Testis (tissue), 3 donors: ENCODE results near the gene STXBP5. TPM values are rescaled to one million over a fixed set of nuclear protein-coding genes. Genes with fewer than 3 reads are reported as not detected.
"Not testable (repeated sequence)": the region's sequence is repeated elsewhere in the genome, so short reads cannot be mapped to it uniquely, and the experiment has no call there.

Source experiments
- DNase-seq: peaks from one replicate; pipeline ENCODE4 v3.0.0-alpha.2; 2019
- H3K27ac ChIP-seq, 2 donors: fragments of 200-600 bp; sonication (generic); one replicate each; pipeline ENCODE4 v1.5.1; 2019
- H3K27me3 ChIP-seq: fragments of 200-600 bp; sonication (generic); one replicate; pipeline ENCODE4 v1.5.1; 2019
- H3K36me3 ChIP-seq: fragments of 200-600 bp; sonication (generic); one replicate; pipeline ENCODE4 v1.5.1; 2017; ENCODE audit warnings: low read depth; ENCODE audit errors: missing control alignments
- H3K4me1 ChIP-seq: fragments of 200-600 bp; sonication (generic); one replicate; pipeline ENCODE4 v1.5.1; 2019
- H3K4me3 ChIP-seq, 2 donors: fragments of 200-600 bp; sonication (generic); one replicate each; pipeline ENCODE4 v1.5.1; 2017 to 2019
- H3K9me3 ChIP-seq: fragments of 200-600 bp; sonication (generic); one replicate; pipeline ENCODE4 v1.5.1; 2017
- POLR2A ChIP-seq: fragments of 450-650 bp; IDR thresholded peaks from one replicate; pipeline ENCODE4 v1.6.1; 2017; ENCODE audit warnings: antibody characterized with exemption, mild to moderate bottlenecking, moderate library complexity
- WGBS, 2 donors: methylation state at CpG; one replicate each; pipeline ENCODE4 v1.1.5; 2018; 5-methylcytosine and 5-hydroxymethylcytosine counted together
- intact Hi-C: fragments of 100-400 bp; cut with DNase I; formaldehyde crosslinking; loops from one replicate; pipeline ENCODE4 v1.15.1; 2023; ENCODE audit warnings: low total_unique reads
- polyA plus RNA-seq: library from polyadenylated mRNA; stranded (reverse); fragments of 350-450 nt; fragmentation: Illumina TruSeq; extraction: RNeasy Lipid Tissue Mini Kit (QIAGEN cat#74804); gene quantifications from one replicate; pipeline ENCODE4 v1.2.3, GENCODE V29; 2014; ENCODE audit warnings: low read depth, low replicate concordance; ENCODE audit not compliant: insufficient read depth
- total RNA-seq, 2 donors: library from RNA; depleted of rRNA; stranded (reverse); fragments of >200 nt; gene quantifications; one replicate each; pipeline ENCODE4 v1.2.3, GENCODE V29; 2016
- TF ChIP-seq, protein P1 (sequence below), 3 experiments: fragments of 450-650 bp in 2 of 3; fragments of 200-600 bp in 1 of 3; sonication (generic) in 1 of 3; IDR thresholded peaks; one replicate each; pipeline ENCODE4 v1.5.1; 2016 to 2019; ENCODE audit warnings: antibody characterized with exemption in 3 of 3, mild to moderate bottlenecking in 2 of 3, moderate library complexity in 1 of 3

The STXBP5 gene
- total and polyA plus RNA-seq, 3 donors from 2014 or later = 29.9 to 47.4 (median 43.5) TPM

DNA sequence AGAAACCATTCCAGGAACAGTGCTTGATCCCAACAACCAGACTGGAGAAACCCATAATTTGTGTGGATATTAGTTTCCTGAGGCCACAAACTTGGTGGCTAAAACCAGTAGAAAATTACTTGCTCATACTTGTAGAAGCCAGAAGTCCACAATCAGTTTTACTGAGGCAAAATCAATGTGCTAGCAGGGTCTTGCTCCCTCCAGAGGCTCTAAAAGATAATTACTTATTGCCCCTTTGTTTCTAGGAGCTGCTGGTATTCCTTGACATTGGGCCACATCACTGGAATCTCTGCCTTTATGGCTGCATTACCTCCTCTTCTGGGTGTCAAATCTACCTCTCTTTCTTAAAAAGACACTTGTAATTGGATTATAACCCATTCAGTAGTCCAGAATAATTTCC is 162.1 kb downstream of the STXBP5 start:
- no peaks in the 10 kb centered on the region for H3K4me1 ChIP-seq
- TF ChIP-seq POLR2A = no peak
- TF ChIP-seq, protein P1, sequence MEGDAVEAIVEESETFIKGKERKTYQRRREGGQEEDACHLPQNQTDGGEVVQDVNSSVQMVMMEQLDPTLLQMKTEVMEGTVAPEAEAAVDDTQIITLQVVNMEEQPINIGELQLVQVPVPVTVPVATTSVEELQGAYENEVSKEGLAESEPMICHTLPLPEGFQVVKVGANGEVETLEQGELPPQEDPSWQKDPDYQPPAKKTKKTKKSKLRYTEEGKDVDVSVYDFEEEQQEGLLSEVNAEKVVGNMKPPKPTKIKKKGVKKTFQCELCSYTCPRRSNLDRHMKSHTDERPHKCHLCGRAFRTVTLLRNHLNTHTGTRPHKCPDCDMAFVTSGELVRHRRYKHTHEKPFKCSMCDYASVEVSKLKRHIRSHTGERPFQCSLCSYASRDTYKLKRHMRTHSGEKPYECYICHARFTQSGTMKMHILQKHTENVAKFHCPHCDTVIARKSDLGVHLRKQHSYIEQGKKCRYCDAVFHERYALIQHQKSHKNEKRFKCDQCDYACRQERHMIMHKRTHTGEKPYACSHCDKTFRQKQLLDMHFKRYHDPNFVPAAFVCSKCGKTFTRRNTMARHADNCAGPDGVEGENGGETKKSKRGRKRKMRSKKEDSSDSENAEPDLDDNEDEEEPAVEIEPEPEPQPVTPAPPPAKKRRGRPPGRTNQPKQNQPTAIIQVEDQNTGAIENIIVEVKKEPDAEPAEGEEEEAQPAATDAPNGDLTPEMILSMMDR (IDR thresholded peaks at IDR 0.05) = no peak
- H3K9me3 ChIP-seq = no peaks in the 10 kb centered on the region
- intact Hi-C loops = no loop called here
- H3K27ac ChIP-seq = no peak overlapping the region
- DNase-seq = no peak
- no peaks in the 10 kb centered on the region for H3K27me3 ChIP-seq
- no peaks in the 10 kb centered on the region for H3K36me3 ChIP-seq
- H3K4me3 ChIP-seq = no peak overlapping the region

DNA sequence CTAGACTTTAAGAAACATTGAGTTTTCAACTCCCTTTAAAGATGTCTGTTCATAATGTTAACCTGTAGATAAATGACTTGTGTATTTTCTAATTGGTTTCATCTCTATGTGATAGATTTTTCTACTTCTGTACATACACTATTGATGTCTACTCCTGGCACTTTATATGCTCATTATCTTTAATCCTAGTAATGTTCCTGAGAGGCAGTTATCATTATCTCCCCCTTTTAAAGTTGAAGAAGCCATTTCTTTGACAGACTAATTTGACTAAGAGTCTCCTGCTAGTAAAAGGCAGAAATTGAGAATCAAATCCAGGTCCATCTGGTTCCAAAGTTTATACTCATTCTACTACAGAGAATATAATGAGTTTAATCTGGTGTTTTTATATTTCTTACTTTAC is 167.1 kb downstream of the STXBP5 start:
- TF ChIP-seq POLR2A = no peak
- Histone ChIP-seq H3K36me3 (no peaks in the 10 kb centered on the region), H3K4me3 (no peak overlapping the region), H3K27me3 (no peaks in the 10 kb centered on the region), H3K4me1 (no peaks in the 10 kb centered on the region), H3K27ac (no peak overlapping the region), H3K9me3 (no peaks in the 10 kb centered on the region)
- intact Hi-C loops = no loop called here
- DNase-seq = no peak

DNA sequence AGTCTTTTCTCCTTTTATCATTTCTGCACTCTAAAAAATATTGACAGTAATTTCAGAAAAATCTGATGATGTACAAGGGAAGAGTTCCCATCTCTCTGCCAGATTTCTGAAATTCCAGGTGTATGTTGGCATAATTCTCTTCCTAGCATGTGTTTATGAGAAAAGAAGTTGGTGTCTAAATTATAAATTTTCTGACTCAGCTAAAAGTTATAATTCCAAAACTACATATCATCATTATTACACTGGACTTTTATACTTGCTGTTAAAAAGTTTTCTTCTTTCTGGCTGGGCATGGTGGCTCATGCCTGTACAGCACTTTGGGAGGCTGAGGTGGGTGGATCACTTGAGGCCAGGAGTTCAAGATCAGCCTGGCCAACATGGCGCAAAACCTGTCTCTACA is 168.6 kb downstream of the STXBP5 start:
- Histone ChIP-seq H3K27me3 (no peaks in the 10 kb centered on the region), H3K9me3 (no peaks in the 10 kb centered on the region), H3K36me3 (no peaks in the 10 kb centered on the region), H3K27ac (no peak overlapping the region), H3K4me3 (no peak overlapping the region), H3K4me1 (no peaks in the 10 kb centered on the region)
- no peak for TF ChIP-seq POLR2A
- TF ChIP-seq, protein P1 (IDR thresholded peaks at IDR 0.05) = no peak
- DNase-seq = no peak
- intact Hi-C loops = no loop called here
- 100% methylated on average over 1 of the region's 1 CpG for WGBS, 2 donors

DNA sequence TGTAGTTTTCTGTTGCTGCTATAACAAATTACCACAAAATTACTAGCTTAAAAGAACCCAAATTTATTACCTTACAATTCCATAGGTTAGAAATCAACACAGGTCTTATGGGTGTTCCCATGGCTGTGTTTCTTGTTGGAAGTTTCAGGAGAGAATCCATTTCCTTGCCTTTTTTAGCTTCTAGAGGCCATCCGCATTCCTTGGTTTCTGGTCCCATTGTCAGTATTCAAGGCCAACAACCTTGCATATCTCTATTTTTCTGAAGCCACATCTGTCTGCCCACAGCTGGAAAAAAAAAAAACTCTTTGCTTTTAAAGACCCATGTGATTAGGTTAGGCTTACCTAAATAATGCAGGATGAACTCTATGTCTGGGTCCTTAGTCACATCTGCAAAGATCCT is 174.6 kb downstream of the STXBP5 start:
- Histone ChIP-seq H3K36me3 (no peaks in the 10 kb centered on the region), H3K27me3 (no peaks in the 10 kb centered on the region), H3K4me3 (no peak overlapping the region), H3K4me1 (no peaks in the 10 kb centered on the region), H3K9me3 (no peaks in the 10 kb centered on the region), H3K27ac (no peak overlapping the region)
- intact Hi-C loops = no loop called here
- 86 to 100% methylated on average over 1 of the region's 1 CpG for WGBS, 2 donors
- no peak for DNase-seq
- TF ChIP-seq, protein P1 (IDR thresholded peaks at IDR 0.05) = no peak
- no peak for TF ChIP-seq POLR2A

DNA sequence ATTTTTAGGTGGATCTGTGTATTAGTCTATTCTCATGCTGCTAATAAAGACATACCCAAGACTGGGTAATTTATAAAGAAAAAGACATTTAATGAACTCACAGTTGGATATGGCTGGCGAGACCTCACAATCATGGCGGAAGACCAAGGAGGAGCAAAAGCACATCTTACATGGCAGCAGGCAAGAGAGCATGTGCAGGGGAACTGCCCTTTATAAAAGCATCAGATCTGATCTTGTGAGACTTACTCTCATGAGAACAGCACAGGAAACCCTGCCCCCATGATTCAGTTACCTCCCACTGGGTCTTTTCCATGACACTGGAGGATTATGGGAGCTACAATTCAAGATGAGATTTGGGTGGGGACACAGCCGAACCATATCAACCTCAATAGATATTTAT is 176.6 kb downstream of the STXBP5 start:
- WGBS, 2 donors = 98 to 100% methylated on average over 3 of the region's 3 CpGs
- H3K27ac ChIP-seq, H3K4me1 ChIP-seq, DNase-seq, H3K4me3 ChIP-seq, H3K9me3 ChIP-seq, H3K27me3 ChIP-seq, H3K36me3 ChIP-seq, intact Hi-C loops: not testable (repeated sequence)

DNA sequence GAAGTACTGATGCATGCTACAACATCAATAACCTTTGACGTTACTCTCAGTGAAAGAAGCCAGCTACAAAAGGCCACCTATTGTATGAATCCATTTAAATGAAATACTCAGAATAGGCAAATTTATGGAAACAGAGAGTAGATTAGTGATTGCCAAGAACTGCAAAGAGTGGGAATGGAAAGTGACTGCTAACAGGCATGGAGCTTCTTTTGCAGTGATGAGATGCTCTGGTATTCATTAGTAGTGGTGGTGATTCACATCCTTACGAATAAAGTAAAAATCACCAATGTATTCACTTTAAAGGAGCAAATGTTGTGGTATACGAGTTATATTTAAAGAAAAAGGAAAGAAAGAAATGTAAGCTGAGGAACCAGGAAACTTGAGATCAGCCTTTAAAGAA is 177.5 kb downstream of the STXBP5 start:
- Histone ChIP-seq H3K9me3 (no peaks in the 10 kb centered on the region), H3K4me1 (no peaks in the 10 kb centered on the region), H3K36me3 (no peaks in the 10 kb centered on the region), H3K4me3 (no peak overlapping the region), H3K27ac (no peak overlapping the region), H3K27me3 (no peaks in the 10 kb centered on the region)
- WGBS, 2 donors = 90 to 95% methylated on average over 3 of the region's 3 CpGs
- TF ChIP-seq, protein P1 (IDR thresholded peaks at IDR 0.05) = no peak
- TF ChIP-seq POLR2A = no peak
- no peak for DNase-seq
- intact Hi-C loops = no loop called here
